GM18519 (cell line): ENCODE results near the gene SELENOP.
"Not testable (repeated sequence)": the region's sequence is repeated elsewhere in the genome, so short reads cannot be mapped to it uniquely, and the experiment has no call there.

ENCODE experiments used
- ATAC-seq: cut with Tn5 transposase; IDR thresholded peaks from one replicate; pipeline ENCODE4 v1.9.1; 2021; ENCODE audit warnings: mild to moderate bottlenecking, moderate library complexity; ENCODE audit not compliant: unreplicated experiment, low FRiP score

SELENOP gene

GRCh38 chr5:42828671-42829070, 17.0 kb upstream of the SELENOP start:
- ATAC-seq: no peak

- ATAC-seq: no peak
Observed at GRCh38 chr5:42826757-42827515, 15.2 kb upstream of the SELENOP start.

- no peak for ATAC-seq
Observed at GRCh38 chr5:42825422-42826148, 13.9 kb upstream of the SELENOP start.

GRCh38 chr5:42824347-42824976, 12.8 kb upstream of the SELENOP start:
- ATAC-seq: no peak

- ATAC-seq: no peak
Observed at GRCh38 chr5:42822548-42822947, 10.9 kb upstream of the SELENOP start.

- ATAC-seq: no peak
Observed at GRCh38 chr5:42819745-42820144, 8.1 kb upstream of the SELENOP start.

- not testable (repeated sequence) for ATAC-seq
Observed at GRCh38 chr5:42816546-42816945, 4.9 kb upstream of the SELENOP start.

- no peak for ATAC-seq
Observed at GRCh38 chr5:42813533-42813932, 1.8 kb upstream of the SELENOP start.

- no peak for ATAC-seq
Observed at GRCh38 chr5:42812620-42813019, 928 bp upstream of the SELENOP start.

GRCh38 chr5:42810834-42811590, 680 bp downstream of the SELENOP start:
- no peak for ATAC-seq

GRCh38 chr5:42808888-42809611, 2.6 kb downstream of the SELENOP start:
- no peak for ATAC-seq

GRCh38 chr5:42807722-42808447, 3.8 kb downstream of the SELENOP start:
- no peak for ATAC-seq

GRCh38 chr5:42806701-42807262, 4.9 kb downstream of the SELENOP start:
- ATAC-seq: no peak

- no peak for ATAC-seq
Observed at GRCh38 chr5:42806004-42806700, 5.5 kb downstream of the SELENOP start.

- ATAC-seq: no peak
Observed at GRCh38 chr5:42804717-42805339, 6.9 kb downstream of the SELENOP start.

- no peak for ATAC-seq
Observed at GRCh38 chr5:42801516-42802166, 10.1 kb downstream of the SELENOP start.

GRCh38 chr5:42800748-42801330, 10.9 kb downstream of the SELENOP start:
- ATAC-seq: no peak
